PC-3 (cell line): ENCODE measurements around the gene PRPS1.

Source experiments
- CTCF ChIP-seq: fragments of 300-600 bp; sonication (generic); conservative IDR thresholded peaks from 2 replicates; pipeline ENCODE4 v1.5.1; 2017; ENCODE audit warnings: antibody characterized with exemption, low read depth, mild to moderate bottlenecking, low read length
- EZH2 ChIP-seq: fragments of 300-600 bp; sonication (generic); IDR thresholded peaks from one replicate; pipeline ENCODE4 v1.6.1; 2017; ENCODE audit warnings: antibody characterized with exemption, mild to moderate bottlenecking, low read length; ENCODE audit not compliant: unreplicated experiment
- EZH2phosphoT487 ChIP-seq: fragments of 300-600 bp; sonication (generic); IDR thresholded peaks from 2 replicates; pipeline ENCODE4 v1.6.1; 2018; ENCODE audit warnings: mild to moderate bottlenecking, antibody characterized with exemption, low read length, borderline replicate concordance

- TF ChIP-seq CTCF (no peak), EZH2phosphoT487 (no peak), EZH2 (no peak)
Observed at GRCh38 chrX:107699616-107700015, 71.3 kb downstream of the PRPS1 start.
